SIG-M5 treated with dmso at 0.1 percent for 504 hours (cell line): Measurements from ENCODE around the gene RGS17.
"Not testable (repeated sequence)": the region's sequence is repeated elsewhere in the genome, so short reads cannot be mapped to it uniquely, and the experiment has no call there.

Source experiments
- DNase-seq: peaks from one replicate; lab custom pipeline; 2025; ENCODE audit not compliant: unreplicated experiment; lab: John Stamatoyannopoulos, UW

RGS17 gene

DNA sequence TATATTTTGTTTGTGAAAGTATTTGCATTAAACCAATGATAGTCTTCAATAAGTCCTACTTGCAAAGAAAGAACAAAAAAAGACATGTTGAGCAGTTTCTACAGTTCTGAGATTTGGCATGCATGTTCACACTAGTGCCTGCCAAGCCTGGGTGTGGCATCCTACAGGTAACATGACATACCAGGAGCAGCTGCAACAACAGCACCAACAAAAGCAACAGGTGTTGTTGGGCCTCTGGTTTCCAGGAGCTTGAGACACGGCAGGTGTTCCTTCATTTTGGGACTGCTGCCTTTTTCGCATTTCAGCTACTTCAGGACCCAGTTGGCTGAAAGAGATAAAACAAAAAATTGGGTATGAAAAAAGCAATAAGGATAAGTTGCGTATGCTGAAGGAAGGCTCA is 87.4 kb downstream of the RGS17 start:
- no peak for DNase-seq

GRCh38 chr6:153038378-153039057 is 92.6 kb downstream of the RGS17 start:
- no peak for DNase-seq

DNA sequence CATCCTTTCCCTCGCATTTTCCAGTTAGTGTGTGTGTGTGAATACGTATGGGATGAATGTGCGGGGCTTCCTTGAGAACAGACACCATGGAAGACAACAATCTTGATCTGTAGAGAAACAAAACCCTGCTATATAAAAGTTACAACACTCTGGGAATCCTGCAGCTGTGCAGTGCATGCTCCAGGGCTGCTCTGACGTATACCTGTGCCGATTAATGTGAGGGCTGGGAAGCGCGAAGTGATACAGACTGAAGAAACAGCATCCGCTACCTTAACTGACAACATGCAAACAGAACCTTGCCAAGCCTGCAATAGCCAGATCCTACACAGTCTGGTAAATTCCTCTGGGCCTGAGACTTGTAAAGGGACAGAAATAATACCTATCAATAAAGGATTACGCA is 96.9 kb downstream of the RGS17 start:
- DNase-seq = no peak

GRCh38 chr6:153032255-153032882 is 98.7 kb downstream of the RGS17 start:
- peak; percentile 45 for DNase-seq

DNA sequence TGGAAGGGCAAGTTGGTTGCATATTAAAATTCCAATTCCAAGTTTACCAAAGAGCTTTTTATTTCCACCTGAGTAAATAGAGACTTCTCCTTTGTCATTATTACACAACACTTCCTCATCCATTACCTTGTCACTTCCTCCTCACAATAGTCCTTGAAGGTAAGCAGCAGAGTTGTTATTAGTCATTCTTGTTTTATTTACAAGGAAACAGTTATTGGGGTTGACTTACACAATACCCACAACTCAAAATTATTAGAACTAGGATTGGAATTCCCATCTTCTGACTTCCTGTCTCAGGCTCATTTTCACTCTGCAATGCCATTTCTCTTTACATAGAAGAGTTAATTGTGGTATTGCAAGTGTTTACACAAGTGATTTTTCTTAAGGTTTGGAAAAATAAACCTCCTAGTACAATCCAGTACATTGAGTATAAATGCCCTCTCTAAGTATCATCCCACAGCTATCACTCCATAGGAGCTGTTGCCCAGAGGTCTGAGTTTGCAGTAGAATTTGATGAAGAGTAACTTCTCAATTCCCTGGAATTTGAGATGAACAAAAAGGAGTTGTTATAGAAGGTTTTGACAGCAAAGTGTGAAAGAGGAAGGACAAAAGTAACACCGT is 99.6 kb downstream of the RGS17 start:
- peak; percentile 16 for DNase-seq

- DNase-seq = no peak
Measured at GRCh38 chr6:153028963-153029362, 102.1 kb downstream of the RGS17 start.

- DNase-seq = no peak
Measured at GRCh38 chr6:153028286-153028685, 102.8 kb downstream of the RGS17 start.

GRCh38 chr6:153027480-153027879 is 103.6 kb downstream of the RGS17 start:
- DNase-seq = no peak

DNA sequence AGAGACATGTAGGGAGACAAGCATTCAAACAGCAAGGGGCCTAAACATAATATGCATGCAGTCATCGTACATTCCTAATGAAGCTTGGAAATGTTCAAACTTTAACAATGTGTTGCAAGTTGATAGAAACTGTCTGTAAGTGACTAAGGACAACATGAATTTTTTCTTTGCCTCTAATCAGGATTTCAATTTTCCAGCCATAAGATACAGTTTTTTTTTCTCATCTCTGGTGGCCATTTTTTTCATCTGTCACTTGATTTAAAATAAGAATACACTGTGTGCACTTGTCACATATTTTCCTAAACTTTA is 106.4 kb downstream of the RGS17 start:
- DNase-seq = no peak

DNA sequence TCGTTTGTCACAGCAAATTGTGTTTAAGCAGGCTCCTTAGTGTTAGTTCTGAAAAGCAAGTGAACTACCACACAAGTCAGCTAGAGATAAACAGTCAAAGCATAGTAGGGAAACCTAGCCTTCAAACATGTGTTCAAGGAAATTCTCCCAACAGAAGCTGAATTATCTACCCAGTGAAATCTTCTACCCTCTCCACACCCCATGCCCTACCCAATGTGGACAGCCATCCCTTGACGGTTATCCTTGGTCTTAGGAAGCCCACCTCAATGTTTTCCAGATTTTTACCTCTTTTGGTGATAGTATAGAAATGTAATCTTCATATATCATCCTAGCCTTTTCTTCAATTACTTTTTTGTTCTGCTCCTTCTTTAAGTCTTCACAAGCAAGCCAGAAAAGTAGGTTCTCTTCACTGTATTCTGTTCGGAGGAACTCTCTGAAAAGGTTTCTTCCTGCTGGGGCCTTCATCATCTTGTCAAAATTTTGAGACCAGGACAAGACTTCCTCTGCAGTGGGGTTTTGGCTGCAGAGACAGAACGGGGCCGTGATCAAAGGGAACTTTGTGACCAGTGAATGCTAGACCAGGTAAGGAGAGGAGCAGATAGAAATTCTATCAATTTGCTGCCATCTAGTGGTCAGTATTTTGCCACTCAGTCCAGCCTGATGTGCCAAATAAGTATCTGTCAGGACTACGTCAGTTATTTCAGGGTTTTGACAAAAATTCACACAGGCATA is 106.9 kb downstream of the RGS17 start:
- DNase-seq = peak; percentile 45

- DNase-seq = no peak
Measured at GRCh38 chr6:153018355-153018754, 112.7 kb downstream of the RGS17 start.

- DNase-seq = no peak
Measured at GRCh38 chr6:153016846-153017245, 114.2 kb downstream of the RGS17 start.

- DNase-seq = no peak
Measured at GRCh38 chr6:153015094-153015640, 115.9 kb downstream of the RGS17 start.

DNA sequence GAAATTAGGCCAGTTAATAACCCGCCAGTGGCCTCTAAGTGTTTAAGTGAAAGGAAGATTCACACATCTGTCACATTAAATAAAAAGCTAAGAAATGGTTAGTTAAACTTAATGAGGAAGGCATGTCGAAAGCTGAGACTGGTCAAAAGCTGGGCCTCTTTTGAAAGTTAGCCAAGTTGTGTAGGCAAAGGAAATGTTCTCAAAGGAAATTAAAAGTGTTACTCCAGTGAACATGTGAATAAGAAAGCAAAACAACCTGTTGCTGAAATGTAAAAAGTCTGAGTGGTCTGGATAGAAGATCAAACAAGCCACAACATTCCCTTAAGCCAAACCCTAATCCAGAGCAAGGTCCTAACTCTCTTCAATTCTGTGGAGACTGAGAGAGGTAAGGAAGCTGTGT is 117.6 kb downstream of the RGS17 start:
- DNase-seq = no peak

DNA sequence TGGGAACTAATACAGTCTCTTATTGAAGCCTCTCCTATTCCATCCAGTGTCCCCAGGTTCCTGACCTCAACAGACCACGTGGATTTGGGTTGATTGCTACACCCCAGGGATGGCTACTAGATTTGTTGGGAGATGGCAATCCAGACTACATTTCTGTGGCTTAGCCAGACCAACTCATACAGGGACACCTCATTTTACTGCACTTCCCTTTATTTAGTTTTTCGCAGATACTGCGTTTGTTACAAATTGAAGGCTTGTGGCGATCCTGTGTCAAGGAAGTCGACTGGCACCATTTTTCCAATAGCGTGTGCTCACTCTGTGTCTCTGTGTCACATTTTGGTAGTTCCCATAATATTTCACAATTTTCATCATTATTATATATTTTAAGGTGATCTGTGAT is 118.2 kb downstream of the RGS17 start:
- DNase-seq = no peak

GRCh38 chr6:153003366-153003690 is 127.8 kb downstream of the RGS17 start:
- DNase-seq = no peak

GRCh38 chr6:153002613-153003365 is 128.3 kb downstream of the RGS17 start, which contains the start of gene MTRF1L:
MTRF1L (minus strand) TSS chr6:153002709; CDS start chr6:153002685, 24 bp downstream.
- DNase-seq = peak; percentile 92

GRCh38 chr6:153001767-153002612 is 129.1 kb downstream of the RGS17 start:
- DNase-seq = no peak

GRCh38 chr6:153000790-153001189 is 130.3 kb downstream of the RGS17 start:
- not testable (repeated sequence) for DNase-seq

DNA sequence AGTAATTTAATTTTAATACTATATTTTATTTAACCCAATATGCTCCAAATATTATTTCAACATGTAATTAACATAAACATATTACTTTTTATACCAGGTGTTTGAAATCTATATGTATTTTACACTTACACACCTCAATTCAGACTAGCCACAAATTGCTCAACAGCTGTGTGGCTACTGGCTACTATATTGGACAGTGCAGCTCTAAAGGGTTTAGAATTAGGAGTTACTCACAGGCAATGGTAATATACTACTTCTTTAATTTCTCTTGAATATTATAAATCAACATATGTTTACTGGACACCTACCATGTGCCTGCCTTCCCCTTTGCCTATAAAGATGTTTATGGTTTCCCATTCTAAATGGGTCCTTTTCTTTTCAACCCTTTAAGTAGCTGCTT is 130.8 kb downstream of the RGS17 start:
- DNase-seq = no peak
